Measurements from ENCODE around the gene EFCAB13. TPM values are rescaled to one million over a fixed set of nuclear protein-coding genes. Genes with fewer than 3 reads are reported as not detected.

EFCAB13 gene
- total RNA-seq, 4 donors from 2014 or later: 1.2 to 4.5 (median 2.8) TPM

- TF ChIP-seq, protein P1, sequence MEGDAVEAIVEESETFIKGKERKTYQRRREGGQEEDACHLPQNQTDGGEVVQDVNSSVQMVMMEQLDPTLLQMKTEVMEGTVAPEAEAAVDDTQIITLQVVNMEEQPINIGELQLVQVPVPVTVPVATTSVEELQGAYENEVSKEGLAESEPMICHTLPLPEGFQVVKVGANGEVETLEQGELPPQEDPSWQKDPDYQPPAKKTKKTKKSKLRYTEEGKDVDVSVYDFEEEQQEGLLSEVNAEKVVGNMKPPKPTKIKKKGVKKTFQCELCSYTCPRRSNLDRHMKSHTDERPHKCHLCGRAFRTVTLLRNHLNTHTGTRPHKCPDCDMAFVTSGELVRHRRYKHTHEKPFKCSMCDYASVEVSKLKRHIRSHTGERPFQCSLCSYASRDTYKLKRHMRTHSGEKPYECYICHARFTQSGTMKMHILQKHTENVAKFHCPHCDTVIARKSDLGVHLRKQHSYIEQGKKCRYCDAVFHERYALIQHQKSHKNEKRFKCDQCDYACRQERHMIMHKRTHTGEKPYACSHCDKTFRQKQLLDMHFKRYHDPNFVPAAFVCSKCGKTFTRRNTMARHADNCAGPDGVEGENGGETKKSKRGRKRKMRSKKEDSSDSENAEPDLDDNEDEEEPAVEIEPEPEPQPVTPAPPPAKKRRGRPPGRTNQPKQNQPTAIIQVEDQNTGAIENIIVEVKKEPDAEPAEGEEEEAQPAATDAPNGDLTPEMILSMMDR (IDR thresholded peaks at IDR 0.05): peak in 1 of 3 donors; percentile 84
- no peak for TF ChIP-seq POLR2A (IDR thresholded peaks at IDR 0.05)
- whole genome bisulfite sequencing, 2 donors: 23 to 26% methylated on average over 7 of the region's 7 CpGs
- DNase-seq (ENCODE audit: low spot score in 2 of 2): peak in 1 of 2 donors; percentile 52
- H3K4me3 ChIP-seq (ENCODE audit: low read depth, poor library complexity, severe bottlenecking): no peak overlapping the region
- intact Hi-C loops (cut with DNase I; ENCODE audit: low total_unique reads): loop anchor here (5.0 kb wide), 1 partner anchor 83 kb away; no protein-coding TSS in a partner anchor
Measured at GRCh38 chr17:47315451-47316266, 8.1 kb upstream of the EFCAB13 start.

GRCh38 chr17:47316311-47316710 is 7.4 kb upstream of the EFCAB13 start:
- TF ChIP-seq POLR2A (IDR thresholded peaks at IDR 0.05): no peak
- TF ChIP-seq, protein P1 (IDR thresholded peaks at IDR 0.05): no peak
- WGBS, 2 donors: 15 to 16% methylated on average over 3 of the region's 3 CpGs
- intact Hi-C loops (cut with DNase I; ENCODE audit: low total_unique reads): loop anchor here (5.0 kb wide), 1 partner anchor 84 kb away; no protein-coding TSS in a partner anchor
- H3K4me3 ChIP-seq (ENCODE audit: low read depth, poor library complexity, severe bottlenecking): no peak overlapping the region
- DNase-seq (ENCODE audit: low spot score in 2 of 2): no peak

- no peak overlapping the region for H3K4me3 ChIP-seq (ENCODE audit: low read depth, poor library complexity, severe bottlenecking)
- 51 to 62% methylated on average over 2 of the region's 2 CpGs for WGBS, 2 donors
- DNase-seq (ENCODE audit: low spot score in 2 of 2): peak in 1 of 2 donors; percentile 53
- no peak for TF ChIP-seq POLR2A (IDR thresholded peaks at IDR 0.05)
- TF ChIP-seq, protein P1 (IDR thresholded peaks at IDR 0.05): no peak
- intact Hi-C loops (cut with DNase I; ENCODE audit: low total_unique reads): loop anchor here (5.0 kb wide), 1 partner anchor 85 kb away; no protein-coding TSS in a partner anchor
Measured at GRCh38 chr17:47317119-47317518, 6.6 kb upstream of the EFCAB13 start.

DNA sequence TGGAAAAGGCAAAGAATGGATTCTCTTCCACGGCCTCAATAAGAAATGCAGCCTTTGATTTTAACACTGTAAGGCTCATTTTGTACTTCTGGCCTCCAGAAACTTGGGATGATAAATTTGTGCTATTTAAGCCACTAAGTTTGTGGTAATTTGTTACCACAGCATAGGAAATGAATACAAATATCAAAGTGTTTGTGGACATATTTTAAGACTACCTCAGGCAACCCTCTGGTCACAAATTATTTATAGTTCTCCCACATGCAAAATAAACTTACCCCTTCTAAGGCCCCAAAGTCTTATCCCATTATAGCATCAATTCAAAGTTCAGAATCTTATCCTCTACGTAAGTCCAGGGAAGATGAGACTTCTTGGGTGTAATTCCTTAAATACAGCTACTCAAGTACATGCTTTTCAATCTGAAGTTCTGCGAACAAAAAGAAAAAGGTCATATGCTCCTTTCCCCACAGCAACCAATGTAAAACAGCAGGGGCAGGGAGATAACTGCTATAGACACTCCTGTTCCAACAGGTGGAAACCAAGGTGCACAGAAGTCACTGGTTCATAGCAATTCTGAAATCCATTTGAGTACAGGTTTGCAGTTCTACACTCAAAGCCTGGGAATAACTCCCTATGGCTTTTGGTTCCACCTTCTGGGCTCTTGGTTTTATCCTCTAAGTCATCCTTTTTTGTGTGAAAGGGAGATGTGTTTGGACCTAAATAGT is 5.4 kb upstream of the EFCAB13 start:
- DNase-seq (ENCODE audit: low spot score in 2 of 2): no peak
- WGBS, 2 donors: 94 to 96% methylated on average over 3 of the region's 3 CpGs
- no peak for TF ChIP-seq POLR2A (IDR thresholded peaks at IDR 0.05)
- TF ChIP-seq, protein P1 (IDR thresholded peaks at IDR 0.05): no peak
- no peak overlapping the region for H3K4me3 ChIP-seq (ENCODE audit: low read depth, poor library complexity, severe bottlenecking)
- intact Hi-C loops (cut with DNase I; ENCODE audit: low total_unique reads): loop anchor here (5.0 kb wide), 1 partner anchor 86 kb away; no protein-coding TSS in a partner anchor

DNA sequence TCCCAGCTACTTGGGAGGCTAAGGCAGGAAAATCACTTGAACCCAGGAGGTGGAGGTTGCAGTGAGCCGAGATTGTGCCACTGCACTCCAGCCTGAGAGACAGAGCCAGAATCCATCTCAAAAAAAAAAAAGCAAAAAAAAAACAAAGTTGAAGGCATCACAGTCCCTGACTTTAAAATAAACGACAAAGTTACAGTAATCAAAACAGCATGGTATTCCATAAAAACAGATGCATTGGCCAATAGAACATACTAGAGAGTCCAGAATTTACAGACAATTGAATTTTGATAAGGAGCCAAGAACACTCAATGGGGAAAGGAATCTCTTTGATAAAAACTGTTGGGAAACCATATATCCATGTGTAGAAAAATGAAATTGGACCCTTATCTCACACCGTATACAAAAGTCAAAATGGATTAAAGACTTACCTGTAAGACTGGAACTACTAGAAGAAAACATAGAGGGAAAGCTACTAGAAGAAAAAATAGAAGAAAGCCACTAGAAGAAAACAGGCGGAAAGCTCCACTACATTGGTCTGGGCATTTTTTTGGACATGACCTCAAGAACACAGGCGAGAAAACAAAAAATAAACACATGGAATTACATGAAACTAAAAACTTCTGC is 2.8 kb upstream of the EFCAB13 start:
- intact Hi-C loops (cut with DNase I; ENCODE audit: low total_unique reads): no loop called here
- 68 to 76% methylated on average over 5 of the region's 5 CpGs for WGBS, 2 donors
- no peak for DNase-seq (ENCODE audit: low spot score in 2 of 2)
- no peak overlapping the region for H3K4me3 ChIP-seq (ENCODE audit: low read depth, poor library complexity, severe bottlenecking)
- TF ChIP-seq, protein P1 (IDR thresholded peaks at IDR 0.05): no peak
- no peak for TF ChIP-seq POLR2A (IDR thresholded peaks at IDR 0.05)
